NOMO-1 treated with DMSO at 0.1 percent for 48 hours (cell line): ENCODE results near the gene SLC41A1.

Experiments used
- DNase-seq: peaks from one replicate; lab custom pipeline; 2025; ENCODE audit not compliant: unreplicated experiment; lab: John Stamatoyannopoulos, UW

The SLC41A1 gene

GRCh38 chr1:205760606-205761005 lies 52.4 kb downstream of the SLC41A1 start:
- DNase-seq, result no peak

GRCh38 chr1:205756552-205756951 lies 56.4 kb downstream of the SLC41A1 start:
- no peak for DNase-seq

- no peak for DNase-seq
Observed at GRCh38 chr1:205754857-205755256, 58.1 kb downstream of the SLC41A1 start.

GRCh38 chr1:205751036-205751651 lies 61.9 kb downstream of the SLC41A1 start:
- DNase-seq, result no peak

GRCh38 chr1:205750138-205751035 lies 62.6 kb downstream of the SLC41A1 start, which contains the start of gene NUCKS1:
Gene NUCKS1 (minus strand): TSS chr1:205750182. CDS start chr1:205749973, 209 bp downstream.
- peak; percentile 99 for DNase-seq

GRCh38 chr1:205749234-205750137 lies 63.5 kb downstream of the SLC41A1 start:
- DNase-seq, result peak; percentile 91

GRCh38 chr1:205748403-205749233 lies 64.4 kb downstream of the SLC41A1 start:
- DNase-seq, result peak; percentile 78

GRCh38 chr1:205746757-205747412 lies 66.1 kb downstream of the SLC41A1 start:
- no peak for DNase-seq

- DNase-seq, result no peak
Observed at GRCh38 chr1:205744403-205744802, 68.6 kb downstream of the SLC41A1 start.

GRCh38 chr1:205743977-205744376 lies 69.0 kb downstream of the SLC41A1 start:
- no peak for DNase-seq

- DNase-seq, result no peak
Observed at GRCh38 chr1:205741681-205742080, 71.3 kb downstream of the SLC41A1 start.

- DNase-seq, result no peak
Observed at GRCh38 chr1:205739348-205740160, 73.4 kb downstream of the SLC41A1 start.
